ENCODE results near the gene PCDHA12. TPM values are rescaled to one million over a fixed set of nuclear protein-coding genes. Genes with fewer than 3 reads are reported as not detected.

Gene PCDHA12
- total RNA-seq, 1 donor from 2014 or later, result 0.08 TPM

DNA sequence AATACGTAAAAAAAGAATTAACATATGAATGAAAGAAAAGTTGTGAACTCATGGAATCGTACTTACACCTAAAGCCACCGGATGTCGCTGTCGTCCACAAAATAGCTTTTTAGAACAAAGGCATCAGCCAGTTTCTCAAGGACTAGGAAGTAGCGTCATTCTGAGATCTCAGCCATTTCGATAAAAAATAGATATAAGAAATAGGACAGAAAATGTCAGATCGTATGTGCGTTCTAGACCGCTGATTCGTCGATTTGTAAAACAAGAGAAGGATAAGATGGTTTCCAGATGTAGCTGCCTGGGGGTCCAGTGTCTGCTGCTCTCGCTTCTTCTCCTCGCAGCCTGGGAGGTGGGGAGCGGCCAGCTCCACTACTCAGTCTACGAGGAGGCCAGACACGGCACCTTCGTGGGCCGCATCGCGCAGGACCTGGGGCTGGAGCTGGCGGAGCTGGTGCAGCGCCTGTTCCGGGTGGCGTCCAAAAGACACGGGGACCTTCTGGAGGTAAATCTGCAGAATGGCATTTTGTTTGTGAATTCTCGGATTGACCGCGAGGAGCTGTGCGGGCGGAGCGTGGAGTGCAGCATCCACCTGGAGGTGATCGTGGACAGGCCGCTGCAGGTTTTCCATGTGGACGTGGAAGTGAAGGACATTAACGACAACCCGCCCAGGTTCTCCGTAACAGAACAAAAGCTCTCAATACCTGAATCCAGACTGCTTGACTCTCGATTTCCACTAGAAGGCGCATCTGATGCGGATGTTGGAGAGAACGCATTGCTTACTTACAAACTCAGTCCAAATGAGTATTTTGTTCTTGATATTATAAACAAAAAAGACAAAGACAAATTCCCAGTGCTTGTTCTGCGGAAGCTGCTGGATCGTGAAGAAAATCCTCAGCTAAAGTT lies 19.1 kb upstream of the PCDHA12 start, which contains the start of gene PCDHA10:
PCDHA10 (plus strand) TSS at position 126 of the 903 bp plus-strand sequence; CDS start at position 278, 152 bp downstream.
- no peaks in the 10 kb centered on the region for H3K36me3 ChIP-seq (ENCODE audit: control insufficient read depth, insufficient read depth, low read length)
- TF ChIP-seq, protein P1, sequence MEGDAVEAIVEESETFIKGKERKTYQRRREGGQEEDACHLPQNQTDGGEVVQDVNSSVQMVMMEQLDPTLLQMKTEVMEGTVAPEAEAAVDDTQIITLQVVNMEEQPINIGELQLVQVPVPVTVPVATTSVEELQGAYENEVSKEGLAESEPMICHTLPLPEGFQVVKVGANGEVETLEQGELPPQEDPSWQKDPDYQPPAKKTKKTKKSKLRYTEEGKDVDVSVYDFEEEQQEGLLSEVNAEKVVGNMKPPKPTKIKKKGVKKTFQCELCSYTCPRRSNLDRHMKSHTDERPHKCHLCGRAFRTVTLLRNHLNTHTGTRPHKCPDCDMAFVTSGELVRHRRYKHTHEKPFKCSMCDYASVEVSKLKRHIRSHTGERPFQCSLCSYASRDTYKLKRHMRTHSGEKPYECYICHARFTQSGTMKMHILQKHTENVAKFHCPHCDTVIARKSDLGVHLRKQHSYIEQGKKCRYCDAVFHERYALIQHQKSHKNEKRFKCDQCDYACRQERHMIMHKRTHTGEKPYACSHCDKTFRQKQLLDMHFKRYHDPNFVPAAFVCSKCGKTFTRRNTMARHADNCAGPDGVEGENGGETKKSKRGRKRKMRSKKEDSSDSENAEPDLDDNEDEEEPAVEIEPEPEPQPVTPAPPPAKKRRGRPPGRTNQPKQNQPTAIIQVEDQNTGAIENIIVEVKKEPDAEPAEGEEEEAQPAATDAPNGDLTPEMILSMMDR (IDR thresholded peaks at IDR 0.05; ENCODE audit: insufficient read depth, low read length, poor library complexity, severe bottlenecking), result no peak

GRCh38 chr5:140857177-140857986 lies 17.7 kb upstream of the PCDHA12 start:
- no peaks in the 10 kb centered on the region for H3K36me3 ChIP-seq (ENCODE audit: control insufficient read depth, insufficient read depth, low read length)
- TF ChIP-seq, protein P1 (IDR thresholded peaks at IDR 0.05; ENCODE audit: insufficient read depth, low read length, poor library complexity, severe bottlenecking), result no peak
- no peaks in the 10 kb centered on the region for H3K27me3 ChIP-seq (ENCODE audit: control insufficient read depth, insufficient read depth, low read length)
- H3K4me3 ChIP-seq (ENCODE audit: low read depth, low read length), result no peak overlapping the region
- no peak for DNase-seq (ENCODE audit: low read depth)

More for the DNA sequence above, 19.1 kb upstream of the PCDHA12 start, which contains the start of gene PCDHA10:
- no peaks in the 10 kb centered on the region for H3K27me3 ChIP-seq (ENCODE audit: control insufficient read depth, insufficient read depth, low read length)
- no peak within 1 kb of the TSS for H3K4me3 ChIP-seq (ENCODE audit: low read depth, low read length)
- DNase-seq (ENCODE audit: low read depth), result no peak

DNA sequence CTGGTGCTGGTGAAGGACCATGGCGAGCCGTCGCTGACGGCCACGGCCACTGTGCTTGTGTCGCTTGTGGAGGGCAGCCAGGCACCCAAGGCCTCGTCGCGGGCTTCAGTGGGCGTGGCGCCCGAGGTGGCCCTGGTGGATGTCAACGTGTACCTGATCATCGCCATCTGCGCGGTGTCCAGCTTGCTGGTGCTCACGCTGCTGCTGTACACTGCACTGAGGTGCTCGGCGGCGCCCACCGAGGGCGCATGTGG lies 17.2 kb upstream of the PCDHA12 start:
- Histone ChIP-seq H3K36me3 (ENCODE audit: control insufficient read depth, insufficient read depth, low read length) (no peaks in the 10 kb centered on the region), H3K4me3 (ENCODE audit: low read depth, low read length) (no peak overlapping the region), H3K27me3 (ENCODE audit: control insufficient read depth, insufficient read depth, low read length) (no peaks in the 10 kb centered on the region)
- TF ChIP-seq, protein P1 (IDR thresholded peaks at IDR 0.05; ENCODE audit: insufficient read depth, low read length, poor library complexity, severe bottlenecking), result no peak
- no peak for DNase-seq (ENCODE audit: low read depth)

- Histone ChIP-seq H3K4me3 (ENCODE audit: low read depth, low read length) (no peak overlapping the region), H3K27me3 (ENCODE audit: control insufficient read depth, insufficient read depth, low read length) (no peaks in the 10 kb centered on the region), H3K36me3 (ENCODE audit: control insufficient read depth, insufficient read depth, low read length) (no peaks in the 10 kb centered on the region)
- no peak for DNase-seq (ENCODE audit: low read depth)
- TF ChIP-seq, protein P1 (IDR thresholded peaks at IDR 0.05; ENCODE audit: insufficient read depth, low read length, poor library complexity, severe bottlenecking), result no peak
Observed at GRCh38 chr5:140862441-140863295, 12.4 kb upstream of the PCDHA12 start.

DNA sequence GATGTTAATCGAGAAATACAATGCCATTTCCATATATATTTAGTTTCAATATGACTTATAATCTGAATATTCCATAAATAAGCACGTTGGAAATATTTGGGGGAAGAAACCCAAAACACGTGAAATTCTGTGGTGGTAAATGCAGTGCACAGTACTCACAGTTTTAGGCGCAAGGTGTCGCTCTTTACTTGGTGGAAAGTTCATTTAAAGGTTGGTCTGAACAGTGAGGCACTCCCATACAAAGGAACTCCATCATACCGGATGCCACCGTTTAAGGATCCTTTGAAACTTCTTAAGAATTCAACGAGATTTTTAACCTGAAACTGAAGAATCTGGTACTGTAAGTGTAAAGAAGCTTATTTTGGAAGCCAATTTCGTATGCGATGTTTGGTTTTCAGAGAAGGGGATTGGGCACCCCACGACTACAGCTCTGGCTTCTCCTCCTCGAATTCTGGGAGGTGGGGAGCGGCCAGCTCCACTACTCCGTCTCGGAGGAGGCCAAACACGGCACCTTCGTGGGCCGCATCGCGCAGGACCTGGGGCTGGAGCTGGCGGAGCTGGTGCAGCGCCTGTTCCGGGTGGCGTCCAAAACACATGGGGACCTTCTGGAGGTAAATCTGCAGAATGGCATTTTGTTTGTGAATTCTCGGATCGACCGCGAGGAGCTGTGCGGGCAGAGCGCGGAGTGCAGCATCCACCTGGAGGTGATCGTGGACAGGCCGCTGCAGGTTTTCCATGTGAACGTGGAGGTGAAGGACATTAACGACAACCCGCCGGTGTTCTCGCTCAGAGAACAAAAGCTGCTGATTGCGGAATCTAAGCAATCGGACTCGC lies 6.2 kb upstream of the PCDHA12 start, which contains the start of gene PCDHA11:
PCDHA11 (plus strand) TSS at position 237 of the 834 bp plus-strand sequence; CDS start at position 384, 147 bp downstream.
- TF ChIP-seq, protein P1 (IDR thresholded peaks at IDR 0.05; ENCODE audit: insufficient read depth, low read length, poor library complexity, severe bottlenecking), result no peak
- Histone ChIP-seq H3K36me3 (ENCODE audit: control insufficient read depth, insufficient read depth, low read length) (no peaks in the 10 kb centered on the region), H3K27me3 (ENCODE audit: control insufficient read depth, insufficient read depth, low read length) (peaks cover 3% of the 10 kb centered on the region), H3K4me3 (ENCODE audit: low read depth, low read length) (no peak within 1 kb of the TSS)
- DNase-seq (ENCODE audit: low read depth), result no peak

Measured in kidney epithelial cell (primary cell).